Adrenal gland (tissue), 12 donors: ENCODE measurements around the gene LRP1-AS. TPM values are rescaled to one million over a fixed set of nuclear protein-coding genes. Genes with fewer than 3 reads are reported as not detected.

Experiments
- DNase-seq, 7 donors: peaks; one replicate each; pipeline ENCODE4 v3.0.0-alpha.2; 2019 to 2020
- H3K27ac ChIP-seq, 5 donors: fragments of 200-600 bp; sonication (generic) in 4 of 5; 1 replicate in 3 of 5; 2 replicates in 2 of 5; pipeline versions ENCODE4 v1.5.1 to v1.8.0; 2016 to 2020; ENCODE audit warnings: mild to moderate bottlenecking in 1 of 5
- H3K27me3 ChIP-seq: fragments of 200-600 bp; 2 replicates; pipeline ENCODE4 v1.8.0; 2021
- H3K36me3 ChIP-seq, 2 donors: fragments of 200-600 bp; replicated peaks in 1 of 2; 1 replicate in 1 of 2; 2 replicates in 1 of 2; pipeline versions ENCODE4 v1.5.1 to v1.8.0; 2018 to 2022
- H3K4me1 ChIP-seq, 2 donors: fragments of 200-600 bp; replicated peaks in 1 of 2; 1 replicate in 1 of 2; 2 replicates in 1 of 2; pipeline versions ENCODE4 v1.5.1 to v1.8.0; 2018 to 2021
- H3K4me3 ChIP-seq, 4 donors: fragments of 200-600 bp; sonication (generic) in 3 of 4; one replicate each; pipeline ENCODE4 v1.5.1; 2016 to 2018
- H3K9me3 ChIP-seq, 3 donors: fragments of 200-600 bp; sonication (generic) in 1 of 3; replicated peaks in 1 of 3; 1 replicate in 2 of 3; 2 replicates in 1 of 3; pipeline versions ENCODE4 v1.5.1 to v1.8.0; 2016 to 2021
- CTCF ChIP-seq, 6 experiments: fragments of 450-650 bp in 4 of 6; fragments of 200-600 bp in 2 of 6; sonication (generic) in 1 of 6; IDR thresholded peaks; 1 replicate in 5 of 6; 2 replicates in 1 of 6; pipeline versions ENCODE4 v1.5.1 to v1.8.0; 2016 to 2021; ENCODE audit warnings: antibody characterized with exemption in 6 of 6, mild to moderate bottlenecking in 2 of 6, moderate library complexity in 1 of 6
- POLR2A ChIP-seq, 2 donors: fragments of 450-650 bp; IDR thresholded peaks; one replicate each; pipeline ENCODE4 v1.6.1; 2017; ENCODE audit warnings: antibody characterized with exemption in 2 of 2, mild to moderate bottlenecking in 2 of 2, moderate library complexity in 1 of 2
- WGBS, 4 donors: extraction: QIAGEN DNeasy Blood & Tissue Kit in 2 of 4; methylation state at CpG; one replicate each; pipeline versions ENCODE4 v1.1.5 to v1.1.7; 2013 to 2017; 5-methylcytosine and 5-hydroxymethylcytosine counted together
- intact Hi-C, 2 donors: fragments of 100-400 bp; cut with DNase I; formaldehyde crosslinking; loops; one replicate each; pipeline versions ENCODE4 v1.14.1 to v1.15.0; 2022 to 2023
- polyA plus RNA-seq, 3 donors: library from polyadenylated mRNA; stranded (reverse); fragments of 200-250 nt in 2 of 3; fragments of 350-450 nt in 1 of 3; fragmentation: Illumina TruSeq in 1 of 3; extraction: RNeasy Lipid Tissue Mini Kit (QIAGEN cat#74804) in 1 of 3; gene quantifications; one replicate each; pipeline ENCODE4 v1.2.3, GENCODE V29; 2013 to 2014
- total RNA-seq, 9 donors: library from RNA; depleted of rRNA in 4 of 9; stranded (reverse); fragments of >200 nt in 4 of 9; fragments of 120-200 nt in 1 of 9; fragmentation: NEBNext Ultra II Directional in 1 of 9; extraction: Animal tissue kit (Norgen Biotek cat#: 25700) in 1 of 9; gene quantifications; one replicate each; pipeline versions ENCODE4 v1.1.0 to v1.2.4, GENCODE V29; 2013 to 2023
- donor health status: healthy with polysubstance abuse.
- donor health status: Bipolar disorder and iron deficiency.
- donor health status: DM: yes; HTN: yes; CAD: no.
- donor health status: DM: no; HTN: no; CAD: no.
- donor health status: DM: no; HTN: no; CAD: no.
- donor health status: DM: yes; HTN: yes; CAD: no.

LRP1-AS gene
- total and polyA plus RNA-seq, 12 donors = not detected

DNA sequence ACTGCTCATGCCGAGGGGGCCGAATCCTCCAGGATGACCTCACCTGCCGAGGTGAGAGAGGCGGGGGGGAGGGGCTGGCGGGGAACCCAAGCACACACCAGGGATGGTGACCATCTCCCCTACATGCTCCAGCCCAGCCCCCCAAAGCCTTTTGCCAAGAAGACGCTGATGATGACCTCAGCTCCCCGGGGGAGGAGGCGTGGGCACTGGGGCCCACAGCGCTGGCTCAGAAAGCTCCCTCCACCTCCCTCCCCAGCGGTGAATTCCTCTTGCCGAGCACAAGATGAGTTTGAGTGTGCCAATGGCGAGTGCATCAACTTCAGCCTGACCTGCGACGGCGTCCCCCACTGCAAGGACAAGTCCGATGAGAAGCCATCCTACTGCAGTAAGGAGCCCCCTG lies 45.5 kb upstream of the LRP1-AS start:
- H3K36me3 ChIP-seq = peaks cover 0 to 86% of the 10 kb centered on the region in 2 donors
- 84 to 90% (median 85%) methylated on average over 8 to 16 of the region's 16 CpGs for WGBS, 4 donors

GRCh38 chr12:57191410-57191809 lies 44.0 kb upstream of the LRP1-AS start:
- no peaks in the 10 kb centered on the region for H3K9me3 ChIP-seq
- TF ChIP-seq POLR2A (IDR thresholded peaks at IDR 0.05) (no peak), CTCF (IDR thresholded peaks at IDR 0.05) (no peak)
- WGBS, 4 donors = 91 to 94% (median 93%) methylated on average over 7 to 11 of the region's 11 CpGs
- peaks cover 0 to 86% of the 10 kb centered on the region in 2 donors for H3K36me3 ChIP-seq
- no peak overlapping the region for H3K27ac ChIP-seq
- no peak overlapping the region for H3K4me3 ChIP-seq
- no peaks in the 10 kb centered on the region for H3K27me3 ChIP-seq
- no peaks in the 10 kb centered on the region for H3K4me1 ChIP-seq
- no peak for DNase-seq
- intact Hi-C loops = no loop called here

More for the DNA sequence above, 45.5 kb upstream of the LRP1-AS start:
- H3K9me3 ChIP-seq = no peaks in the 10 kb centered on the region
- intact Hi-C loops = no loop called here
- no peak overlapping the region for H3K27ac ChIP-seq
- no peak overlapping the region for H3K4me3 ChIP-seq
- no peaks in the 10 kb centered on the region for H3K4me1 ChIP-seq
- no peaks in the 10 kb centered on the region for H3K27me3 ChIP-seq
- DNase-seq = no peak
- no peak for TF ChIP-seq CTCF (IDR thresholded peaks at IDR 0.05)
- no peak for TF ChIP-seq POLR2A (IDR thresholded peaks at IDR 0.05)

GRCh38 chr12:57190821-57191220 lies 43.4 kb upstream of the LRP1-AS start:
- no peaks in the 10 kb centered on the region for H3K4me1 ChIP-seq
- no peaks in the 10 kb centered on the region for H3K27me3 ChIP-seq
- peaks cover 0 to 86% of the 10 kb centered on the region in 2 donors for H3K36me3 ChIP-seq
- DNase-seq = no peak
- intact Hi-C loops = no loop called here
- no peak overlapping the region for H3K4me3 ChIP-seq
- WGBS, 4 donors = 94 to 97% (median 95%) methylated on average over 9 to 23 of the region's 23 CpGs
- H3K27ac ChIP-seq = no peak overlapping the region
- H3K9me3 ChIP-seq = no peaks in the 10 kb centered on the region
- TF ChIP-seq POLR2A (IDR thresholded peaks at IDR 0.05) (no peak), CTCF (IDR thresholded peaks at IDR 0.05) (no peak)

DNA sequence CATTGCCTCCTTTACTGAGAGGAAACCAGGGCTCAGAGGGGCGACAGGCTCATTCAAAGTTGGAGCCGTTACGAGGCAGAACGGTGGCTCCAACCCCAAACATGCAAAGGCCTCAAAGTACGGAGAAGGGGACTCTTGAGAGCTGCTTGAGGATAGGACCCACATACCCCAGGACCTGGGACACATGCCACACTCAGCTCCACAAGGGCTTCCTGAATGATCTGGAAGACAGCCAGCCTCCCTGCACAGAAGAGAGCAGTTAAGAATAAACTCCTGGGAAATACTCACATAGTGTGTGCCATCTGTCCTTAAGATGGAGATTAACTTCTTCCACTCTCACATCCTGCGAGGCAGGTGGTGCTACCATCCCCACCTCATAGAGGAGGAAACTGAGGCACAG lies 42.6 kb upstream of the LRP1-AS start:
- TF ChIP-seq POLR2A (IDR thresholded peaks at IDR 0.05) (no peak), CTCF (IDR thresholded peaks at IDR 0.05) (no peak)
- DNase-seq = peak in 2 of 7 donors; percentile 22 to 29
- intact Hi-C loops = no loop called here
- 58 to 89% (median 76%) methylated on average over 6 of the region's 6 CpGs for WGBS, 4 donors
- Histone ChIP-seq H3K27ac (no peak overlapping the region), H3K9me3 (no peaks in the 10 kb centered on the region), H3K4me1 (no peaks in the 10 kb centered on the region), H3K36me3 (peaks cover 0 to 86% of the 10 kb centered on the region in 2 donors), H3K4me3 (no peak overlapping the region), H3K27me3 (no peaks in the 10 kb centered on the region)
